ENCODE data around the gene OSBPL5.

OSBPL5 gene

DNA sequence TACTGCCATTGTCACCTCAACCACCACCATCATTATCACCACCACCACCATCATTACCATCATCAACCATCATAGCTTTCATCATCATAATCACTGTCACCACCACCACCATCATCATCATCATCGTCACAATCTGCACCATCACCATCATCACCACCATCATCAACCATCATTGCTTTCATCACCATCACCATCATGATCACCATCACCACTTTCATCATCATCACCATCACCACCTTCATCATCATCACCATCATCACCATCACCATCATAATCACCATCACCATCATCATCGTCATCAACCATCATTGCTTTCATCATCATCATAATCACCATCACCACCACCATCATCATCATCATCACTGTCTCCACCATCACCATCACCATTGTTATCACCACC, 8.7 kb upstream of the OSBPL5 start:
- Histone ChIP-seq H3K4me3 (ENCODE audit: low read length) (no peak overlapping the region), H3K27me3 (ENCODE audit: low read depth, low read length) (no peaks in the 10 kb centered on the region), H3K9ac (ENCODE audit: low read length) (no peak overlapping the region), H3K4me2 (ENCODE audit: low read length) (no peak overlapping the region), H3K27ac (ENCODE audit: low read length) (no peak overlapping the region), H3K79me2 (ENCODE audit: low read length) (no peaks in the 10 kb centered on the region), H4K20me1 (ENCODE audit: insufficient read depth, low read length) (no peaks in the 10 kb centered on the region), H3K9me3 (ENCODE audit: insufficient read depth, low read length) (peaks cover 11% of the 10 kb centered on the region; the same call in 1 of the 2 replicates), H3K36me3 (replicated peaks; ENCODE audit: low read depth, low read length) (no peaks in the 10 kb centered on the region), H2AFZ (ENCODE audit: low read depth, low read length) (no peak overlapping the region), H3K4me1 (ENCODE audit: low read length) (no peaks in the 10 kb centered on the region)
- no peak for TF ChIP-seq CTCF (IDR thresholded peaks at IDR 0.05; ENCODE audit: low read depth, low read length)
- no peak for TF ChIP-seq EZH2phosphoT487 (IDR thresholded peaks at IDR 0.05; ENCODE audit: low read depth)

- Histone ChIP-seq H3K4me3 (ENCODE audit: low read length) (no peak overlapping the region), H3K27me3 (ENCODE audit: low read depth, low read length) (no peaks in the 10 kb centered on the region), H3K9ac (ENCODE audit: low read length) (no peak overlapping the region), H2AFZ (ENCODE audit: low read depth, low read length) (no peak overlapping the region), H3K79me2 (ENCODE audit: low read length) (no peaks in the 10 kb centered on the region), H3K4me2 (ENCODE audit: low read length) (no peak overlapping the region), H4K20me1 (ENCODE audit: insufficient read depth, low read length) (no peaks in the 10 kb centered on the region), H3K36me3 (replicated peaks; ENCODE audit: low read depth, low read length) (no peaks in the 10 kb centered on the region), H3K4me1 (ENCODE audit: low read length) (no peaks in the 10 kb centered on the region), H3K27ac (ENCODE audit: low read length) (no peak overlapping the region), H3K9me3 (ENCODE audit: insufficient read depth, low read length) (peaks cover 10% of the 10 kb centered on the region; the same call in 1 of the 2 replicates)
- TF ChIP-seq EZH2phosphoT487 (IDR thresholded peaks at IDR 0.05; ENCODE audit: low read depth) = no peak
- no peak for TF ChIP-seq CTCF (IDR thresholded peaks at IDR 0.05; ENCODE audit: low read depth, low read length)
These were observed 6.9 kb upstream of the OSBPL5 start for GRCh38 chr11:3171931-3172560.

DNA sequence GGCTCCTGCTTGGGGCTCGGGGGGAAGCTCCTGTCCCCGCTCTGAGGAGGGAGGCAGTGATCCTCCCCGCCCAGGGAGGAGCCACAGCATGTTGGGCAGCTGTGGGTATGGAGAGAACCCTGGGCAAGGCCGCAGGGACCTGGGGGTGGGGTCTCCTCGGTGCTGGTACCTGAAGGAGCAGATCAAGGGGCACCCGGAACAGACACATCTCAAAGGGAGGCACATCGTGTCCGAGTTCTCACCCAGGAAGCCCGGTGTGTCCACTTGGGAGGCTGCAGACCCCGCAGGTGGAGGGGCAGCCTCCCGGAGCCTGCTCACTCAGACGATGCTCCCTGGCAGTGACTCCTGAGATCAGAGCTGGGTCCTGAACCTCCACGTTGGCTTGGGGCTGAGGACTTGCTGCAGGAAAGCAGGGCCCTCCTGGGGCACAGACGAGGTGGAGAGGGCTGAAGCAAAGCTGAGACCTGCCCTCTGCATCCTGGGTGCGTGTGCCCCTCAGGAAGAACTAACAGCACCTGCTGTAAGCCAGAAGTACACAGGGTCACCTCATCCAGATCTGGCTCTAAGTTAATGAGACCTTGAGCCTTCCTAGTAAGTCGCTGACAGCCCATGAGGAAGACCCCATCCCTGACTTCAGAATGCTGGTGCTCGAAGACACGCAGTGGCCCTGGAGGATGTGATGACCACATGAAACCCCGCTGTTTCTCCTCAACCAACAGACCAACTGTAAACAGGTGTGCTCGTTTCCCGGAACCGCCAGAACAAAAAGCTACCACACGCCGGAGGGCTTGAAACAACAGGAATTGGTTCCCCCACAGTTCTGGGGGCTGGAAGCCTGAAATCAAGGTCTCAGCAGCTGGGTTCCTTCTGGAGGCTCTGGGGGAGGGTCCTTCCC, 5.9 kb upstream of the OSBPL5 start:
- H3K79me2 ChIP-seq (ENCODE audit: low read length) = no peaks in the 10 kb centered on the region
- no peaks in the 10 kb centered on the region for H4K20me1 ChIP-seq (ENCODE audit: insufficient read depth, low read length)
- H3K9ac ChIP-seq (ENCODE audit: low read length) = no peak overlapping the region
- TF ChIP-seq EZH2phosphoT487 (IDR thresholded peaks at IDR 0.05; ENCODE audit: low read depth) = no peak
- TF ChIP-seq CTCF (IDR thresholded peaks at IDR 0.05; ENCODE audit: low read depth, low read length) = no peak
- no peak overlapping the region for H2AFZ ChIP-seq (ENCODE audit: low read depth, low read length)
- no peak overlapping the region for H3K4me2 ChIP-seq (ENCODE audit: low read length)
- no peaks in the 10 kb centered on the region for H3K36me3 ChIP-seq (replicated peaks; ENCODE audit: low read depth, low read length)
- H3K4me1 ChIP-seq (ENCODE audit: low read length) = no peaks in the 10 kb centered on the region
- no peaks in the 10 kb centered on the region for H3K27me3 ChIP-seq (ENCODE audit: low read depth, low read length)
- H3K9me3 ChIP-seq (ENCODE audit: insufficient read depth, low read length) = no peaks in the 10 kb centered on the region
- H3K27ac ChIP-seq (ENCODE audit: low read length) = no peak overlapping the region
- no peak overlapping the region for H3K4me3 ChIP-seq (ENCODE audit: low read length)

DNA sequence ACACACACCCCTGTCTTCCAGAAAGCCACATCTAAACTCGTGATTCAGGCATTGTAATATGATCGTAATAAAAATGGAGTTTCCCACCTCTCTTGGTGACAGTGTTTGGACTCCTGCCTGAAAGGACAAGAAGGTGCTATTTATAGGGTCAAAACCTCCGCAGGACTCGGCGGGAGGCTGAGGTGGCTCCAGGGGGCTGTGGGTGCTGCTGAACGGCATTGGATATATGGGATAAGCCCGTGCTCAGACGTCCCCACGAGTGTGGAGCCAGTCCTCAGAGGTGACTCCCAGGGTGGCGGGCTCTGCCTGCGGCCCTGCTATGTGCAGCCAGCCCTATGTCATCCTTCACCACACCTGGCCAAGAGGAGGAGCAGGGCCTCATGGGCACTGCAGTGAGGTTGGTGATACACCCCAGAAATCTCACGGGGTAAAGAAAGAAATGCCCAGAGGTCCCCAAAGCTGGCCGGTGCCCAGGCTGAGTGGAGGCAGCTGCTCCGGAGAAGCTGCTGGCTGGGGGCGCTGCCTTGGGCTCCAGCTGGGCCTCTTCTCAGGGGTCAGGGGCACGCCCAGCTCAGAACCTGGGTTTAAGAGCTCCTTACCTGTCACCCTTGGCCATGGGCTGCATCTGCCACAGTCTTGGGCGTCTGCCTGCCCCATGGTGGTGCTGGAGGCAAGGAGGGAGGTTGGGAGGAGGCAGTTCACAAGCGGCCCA, 5.1 kb upstream of the OSBPL5 start:
- H3K79me2 ChIP-seq (ENCODE audit: low read length) = no peaks in the 10 kb centered on the region
- no peak for TF ChIP-seq CTCF (IDR thresholded peaks at IDR 0.05; ENCODE audit: low read depth, low read length)
- TF ChIP-seq EZH2phosphoT487 (IDR thresholded peaks at IDR 0.05; ENCODE audit: low read depth) = no peak
- no peaks in the 10 kb centered on the region for H3K36me3 ChIP-seq (replicated peaks; ENCODE audit: low read depth, low read length)
- no peak overlapping the region for H2AFZ ChIP-seq (ENCODE audit: low read depth, low read length)
- no peak overlapping the region for H3K9ac ChIP-seq (ENCODE audit: low read length)
- H4K20me1 ChIP-seq (ENCODE audit: insufficient read depth, low read length) = no peaks in the 10 kb centered on the region
- H3K4me1 ChIP-seq (ENCODE audit: low read length) = no peaks in the 10 kb centered on the region
- H3K27me3 ChIP-seq (ENCODE audit: low read depth, low read length) = no peaks in the 10 kb centered on the region
- no peaks in the 10 kb centered on the region for H3K9me3 ChIP-seq (ENCODE audit: insufficient read depth, low read length)
- no peak overlapping the region for H3K4me3 ChIP-seq (ENCODE audit: low read length)
- H3K4me2 ChIP-seq (ENCODE audit: low read length) = no peak overlapping the region
- no peak overlapping the region for H3K27ac ChIP-seq (ENCODE audit: low read length)
